Activated CD4-positive, CD25-positive, alpha-beta regulatory T cell treated with anti-CD3 and anti-CD28 coated beads, Interleukin-2, amount 50 U/mL, for 72 hours (primary cell): ENCODE data around the gene GTF2I.
"Not testable (repeated sequence)": the region's sequence is repeated elsewhere in the genome, so short reads cannot be mapped to it uniquely, and the experiment has no call there.

Experiments
- DNase-seq: peaks from one replicate; pipeline ENCODE4 v3.0.0; 2021

The GTF2I gene

DNA sequence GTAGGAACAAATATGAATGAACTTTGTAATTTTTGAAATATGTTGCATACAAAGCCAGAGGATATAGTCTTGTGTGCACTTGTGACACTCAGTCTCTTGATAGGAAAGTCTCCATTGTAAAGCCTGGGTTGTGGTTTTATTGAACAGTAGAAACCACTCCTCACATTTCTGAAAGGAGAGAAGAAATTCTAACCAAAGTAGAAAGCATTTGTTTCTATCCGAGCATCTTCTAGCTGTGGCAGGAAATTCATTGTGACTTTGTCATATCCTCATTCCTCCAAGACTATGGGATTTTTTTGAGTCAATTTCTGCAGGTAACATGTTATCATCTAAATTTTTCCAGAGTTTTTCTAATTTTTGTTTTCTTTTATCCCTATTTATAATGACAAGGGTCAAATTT is 60.8 kb downstream of the GTF2I start:
- DNase-seq = no peak

DNA sequence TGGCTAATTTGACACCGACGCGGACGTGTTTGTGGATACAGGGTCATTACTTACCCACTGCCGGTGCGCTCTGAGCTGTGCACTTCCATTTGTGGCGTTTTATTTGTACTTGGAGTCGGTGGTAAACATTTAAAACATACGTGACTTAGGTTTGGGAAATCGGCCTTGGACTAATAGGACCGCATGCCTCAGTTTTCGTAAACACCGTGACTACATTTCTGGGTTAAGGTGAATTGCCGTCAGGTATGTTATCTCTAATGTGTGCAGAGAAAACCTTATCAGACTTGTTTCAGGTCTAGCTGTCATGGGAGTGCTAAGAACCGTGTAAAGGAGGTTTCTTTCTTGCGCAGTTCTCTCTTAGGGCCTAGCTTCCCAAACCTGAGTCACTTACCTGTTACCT is 64.6 kb downstream of the GTF2I start:
- no peak for DNase-seq

DNA sequence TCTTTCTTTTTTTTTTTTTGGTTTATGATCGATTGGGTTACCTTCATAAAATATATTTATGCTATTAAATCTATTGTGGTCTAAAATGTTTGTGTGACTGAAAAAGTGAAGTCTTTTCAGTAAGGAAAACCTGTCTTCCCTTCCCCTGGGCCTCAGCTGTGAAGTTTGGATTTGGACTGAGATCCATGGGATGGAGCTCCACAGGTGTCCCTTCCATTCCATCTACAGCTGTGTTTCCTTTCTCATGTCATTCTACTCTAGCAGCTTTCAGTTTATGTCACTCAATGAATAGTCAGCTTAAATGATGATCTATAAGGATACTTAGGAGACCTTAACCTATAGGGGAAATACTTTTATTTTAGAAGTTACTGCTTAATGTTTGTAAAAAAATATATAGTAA is 68.3 kb downstream of the GTF2I start:
- DNase-seq = no peak

DNA sequence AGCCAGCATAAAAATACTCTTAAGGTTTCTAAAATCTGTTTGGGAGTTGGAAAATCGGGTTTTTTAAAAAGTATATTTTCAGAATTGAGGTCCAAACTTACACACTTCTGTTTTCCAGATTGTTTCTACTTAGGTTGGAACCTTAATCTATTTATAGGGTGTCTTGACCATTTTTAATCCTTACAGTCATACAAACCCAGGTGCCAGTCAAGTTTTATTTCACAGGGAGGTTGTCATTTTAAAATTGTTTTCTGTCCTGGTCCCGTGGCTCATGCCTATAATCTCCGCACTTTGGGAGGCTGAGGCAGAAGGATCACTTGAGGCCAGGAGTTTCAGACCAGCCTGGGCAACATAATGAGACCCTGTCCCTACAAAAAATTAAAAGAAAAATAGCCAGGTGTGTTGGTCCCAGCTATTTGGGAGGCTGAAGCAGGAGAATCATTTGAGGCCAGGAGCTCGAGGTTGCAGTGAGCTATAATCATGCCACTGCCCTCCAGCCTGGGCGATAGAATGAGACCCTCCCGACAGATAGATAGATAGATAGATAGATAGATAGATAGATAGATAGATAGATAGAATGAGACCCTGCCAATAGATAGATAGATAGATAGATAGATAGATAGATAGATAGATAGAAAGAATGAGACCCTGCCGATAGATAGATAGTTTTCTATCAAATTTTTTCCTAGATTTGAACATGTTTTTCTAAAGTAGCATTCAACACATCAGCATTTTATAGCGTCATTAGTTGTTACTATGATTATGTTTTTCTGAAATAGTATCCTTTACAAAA is 69.0 kb downstream of the GTF2I start:
- no peak for DNase-seq

DNA sequence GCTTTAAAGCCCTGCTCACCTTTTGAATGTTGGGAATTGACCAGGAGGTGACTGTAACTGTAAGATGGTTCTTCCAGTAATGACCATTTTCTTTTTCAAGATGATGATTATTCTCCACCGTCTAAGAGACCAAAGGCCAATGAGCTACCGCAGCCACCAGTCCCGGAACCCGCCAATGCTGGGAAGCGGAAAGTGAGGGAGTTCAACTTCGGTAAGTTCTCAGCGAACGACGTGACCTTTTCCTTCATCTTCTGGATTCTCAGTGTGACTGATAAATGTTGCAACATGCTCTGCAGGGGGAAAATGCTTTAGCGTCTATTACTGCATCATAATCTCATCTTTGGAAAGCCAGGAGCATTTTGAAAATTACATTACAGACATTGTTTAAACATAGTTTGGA is 71.2 kb downstream of the GTF2I start:
- not testable (repeated sequence) for DNase-seq

DNA sequence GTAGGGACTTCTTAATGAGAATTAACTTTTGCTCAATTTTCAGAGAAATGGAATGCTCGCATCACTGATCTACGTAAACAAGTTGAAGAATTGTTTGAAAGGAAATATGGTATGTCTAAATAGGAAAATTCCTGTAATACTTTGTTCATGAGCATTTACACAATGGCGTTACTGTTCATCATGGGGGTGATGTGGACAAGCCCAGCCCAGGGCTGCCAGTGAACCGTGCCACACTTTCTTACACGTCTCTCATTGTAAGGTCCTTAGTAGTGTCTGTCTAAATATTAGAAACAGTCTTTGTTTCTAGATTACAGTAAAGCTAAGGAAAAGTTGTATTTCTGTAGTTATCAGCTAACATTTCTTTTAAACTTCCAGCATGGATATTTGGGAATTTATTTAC is 72.7 kb downstream of the GTF2I start:
- DNase-seq = not testable (repeated sequence)

DNA sequence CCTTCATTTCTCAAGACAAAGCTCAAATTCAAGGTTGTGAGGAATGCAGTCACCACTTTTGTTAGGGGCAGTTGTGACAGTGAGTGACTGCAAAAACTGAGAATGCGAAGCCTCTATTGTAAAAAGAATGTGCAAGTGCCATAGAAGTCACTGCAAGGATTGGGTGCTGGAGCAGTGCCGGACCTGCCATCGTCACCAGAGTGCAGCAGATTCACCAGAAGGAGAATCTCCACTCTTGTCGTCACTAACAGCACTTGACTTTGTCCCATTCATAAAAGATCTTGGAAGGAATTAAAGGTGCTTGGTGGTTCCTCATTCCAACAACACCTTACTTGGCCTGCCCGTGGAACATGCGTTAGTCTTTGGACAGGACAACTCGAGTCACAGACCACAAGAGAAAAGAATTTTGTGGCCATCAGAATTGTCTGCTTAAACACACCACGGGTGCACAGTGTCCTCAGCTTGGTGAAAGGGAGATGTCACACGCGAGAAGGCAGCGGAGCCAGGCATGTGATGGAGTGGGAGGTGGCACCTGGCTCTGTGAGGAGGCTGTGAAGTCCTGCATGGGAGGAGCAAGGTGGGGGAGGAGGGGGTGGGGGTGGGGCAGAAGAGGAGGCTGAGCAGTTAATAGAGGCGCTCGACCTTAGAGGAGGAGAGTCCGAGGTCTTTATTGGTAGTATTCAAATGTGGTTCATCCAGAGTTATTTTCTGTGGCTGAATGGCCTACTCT is 82.6 kb downstream of the GTF2I start:
- not testable (repeated sequence) for DNase-seq

DNA sequence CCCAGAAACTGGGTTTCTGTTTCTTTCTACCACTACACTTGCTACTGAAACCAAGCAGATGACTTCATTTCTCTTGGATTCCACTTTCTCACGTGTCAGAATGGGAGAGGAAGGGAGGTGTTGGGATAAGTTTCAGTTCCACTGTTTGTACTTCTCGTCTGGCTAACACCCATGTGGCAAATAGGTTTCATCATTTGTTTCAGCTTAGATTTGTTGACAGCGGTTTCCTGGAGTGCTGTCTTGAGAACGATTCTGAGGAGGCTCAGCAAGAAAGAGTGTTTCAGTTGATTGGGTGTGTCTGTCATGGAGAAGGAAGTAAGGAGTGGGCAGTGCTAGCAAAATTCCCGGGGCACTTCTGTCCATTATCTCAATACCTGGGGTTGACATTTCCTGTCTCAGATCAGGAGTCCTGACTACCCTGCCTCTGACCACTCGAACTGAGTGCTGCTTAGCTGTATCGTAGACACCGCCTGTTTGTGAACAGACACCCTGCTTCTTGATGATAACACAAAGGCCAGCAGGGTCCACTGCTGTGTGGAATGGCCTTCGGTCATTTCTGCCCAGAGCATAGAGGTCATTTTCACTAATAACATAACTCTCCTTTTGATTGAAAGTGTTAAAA is 86.5 kb downstream of the GTF2I start:
- DNase-seq = not testable (repeated sequence)

DNA sequence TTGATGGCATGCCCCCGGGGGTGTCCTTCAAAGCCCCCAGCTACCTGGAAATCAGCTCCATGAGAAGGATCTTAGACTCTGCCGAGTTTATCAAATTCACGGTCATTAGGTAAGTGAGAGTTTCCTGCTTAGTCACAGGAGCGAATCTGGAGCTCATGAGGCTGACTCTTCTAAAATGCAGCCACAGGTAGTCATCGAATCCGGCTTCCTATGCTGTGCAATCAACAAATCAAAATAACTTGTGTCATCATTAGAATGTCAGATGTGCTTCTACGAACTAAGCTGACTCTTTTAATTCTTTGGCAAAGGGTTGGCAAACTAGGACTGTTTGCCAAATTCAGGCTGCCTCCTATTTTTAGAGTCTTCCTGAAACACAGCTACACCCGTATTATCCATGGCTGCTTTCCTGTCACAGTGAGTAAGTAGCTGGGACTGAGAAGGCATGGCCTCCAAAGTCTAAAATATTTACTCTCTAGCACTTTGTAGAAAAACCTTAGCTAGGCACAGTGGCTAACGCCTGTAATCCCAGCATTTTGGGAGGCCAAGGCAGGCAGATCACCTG is 96.5 kb downstream of the GTF2I start:
- not testable (repeated sequence) for DNase-seq

DNA sequence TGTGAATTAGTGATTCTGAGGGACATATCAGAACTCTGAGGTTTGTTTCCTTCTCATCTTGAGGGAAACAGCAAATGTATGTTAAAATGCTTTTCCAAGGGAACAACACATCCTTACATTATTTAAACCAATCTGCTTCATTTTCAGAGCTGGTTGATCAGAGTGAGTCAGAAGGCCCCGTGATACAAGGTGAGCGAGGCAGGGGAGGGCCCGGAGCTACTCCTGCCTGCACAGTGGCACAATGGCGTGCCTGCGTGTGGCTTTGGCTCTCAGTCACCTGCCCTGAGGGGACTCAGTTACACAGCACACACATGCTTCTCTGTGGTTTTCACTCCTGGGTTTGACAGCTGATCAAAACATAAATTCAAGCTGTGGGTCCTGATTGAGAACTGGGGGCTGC is 99.2 kb downstream of the GTF2I start:
- not testable (repeated sequence) for DNase-seq

DNA sequence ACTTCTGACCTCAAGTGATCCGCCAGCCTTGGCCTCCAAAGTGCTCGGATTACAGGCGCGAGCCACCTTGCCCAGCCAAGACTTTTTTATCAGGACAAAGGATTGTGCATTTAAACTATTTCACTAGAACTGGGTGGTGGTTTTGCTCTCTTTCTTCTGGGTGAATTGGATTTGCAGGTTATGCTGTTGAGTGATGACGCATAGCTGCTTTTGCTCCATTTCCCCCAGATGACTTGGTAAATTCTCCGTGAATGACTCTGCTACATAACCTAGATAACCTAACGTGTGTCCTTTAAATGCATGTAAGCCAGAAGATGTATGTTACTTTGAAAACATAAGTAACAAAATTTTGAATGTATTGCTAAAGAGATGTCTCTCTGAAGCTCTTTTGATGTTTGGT is 100.8 kb downstream of the GTF2I start:
- DNase-seq = not testable (repeated sequence)

DNA sequence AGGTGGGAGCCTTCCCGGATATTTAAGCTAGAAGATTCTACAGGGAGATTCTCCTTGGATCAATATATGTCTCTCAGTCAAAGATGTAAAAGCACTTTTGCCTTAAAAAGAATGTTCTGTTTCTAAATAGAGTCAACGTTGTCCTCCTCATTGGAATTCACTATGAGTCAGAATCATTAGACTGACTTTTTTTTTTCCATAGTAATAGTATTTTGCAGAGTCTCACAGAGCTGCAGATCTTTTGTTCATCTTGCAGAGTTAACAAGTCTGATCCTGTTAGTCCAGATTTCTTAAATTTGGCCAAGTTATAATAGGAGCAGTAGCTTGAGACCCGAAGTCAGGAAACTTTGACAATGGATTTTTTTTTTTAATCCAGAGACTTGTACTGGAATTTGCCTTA is 101.5 kb downstream of the GTF2I start:
- DNase-seq = not testable (repeated sequence)

DNA sequence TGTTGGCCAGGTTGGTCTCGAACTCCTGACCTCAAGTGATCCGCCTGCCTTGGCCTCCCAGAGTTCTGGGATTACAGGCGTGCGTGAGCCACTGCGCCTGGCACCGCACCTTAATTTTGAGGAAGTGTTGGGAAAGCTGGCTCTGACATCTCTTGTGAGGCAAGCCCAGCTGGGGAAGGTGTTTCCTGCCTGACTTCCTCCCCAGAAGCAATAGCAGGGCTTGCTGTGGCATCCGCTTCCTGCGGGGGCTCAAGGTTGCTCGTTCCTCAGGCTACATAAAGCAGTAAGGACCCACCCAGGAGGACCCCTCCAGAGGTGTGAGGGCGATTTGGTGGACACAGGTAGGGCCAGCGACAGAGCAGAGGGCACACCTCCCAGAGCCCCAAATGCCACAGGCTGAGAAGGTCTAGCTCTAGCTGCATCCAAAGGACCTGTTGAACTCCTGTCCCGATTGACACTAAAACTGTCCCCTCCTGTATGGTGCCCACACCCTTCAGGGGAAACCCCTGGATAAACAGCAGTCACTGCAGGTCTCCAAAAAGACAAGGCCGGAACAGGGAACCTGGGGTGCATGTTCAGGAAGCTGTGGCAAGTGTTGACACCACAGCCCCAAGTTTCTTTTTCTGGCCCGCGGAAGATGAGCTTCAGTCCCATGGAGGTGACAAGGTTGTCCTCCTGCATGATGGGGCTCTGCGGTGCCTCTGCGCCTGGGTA is 107.8 kb downstream of the GTF2I start:
- DNase-seq = not testable (repeated sequence)

DNA sequence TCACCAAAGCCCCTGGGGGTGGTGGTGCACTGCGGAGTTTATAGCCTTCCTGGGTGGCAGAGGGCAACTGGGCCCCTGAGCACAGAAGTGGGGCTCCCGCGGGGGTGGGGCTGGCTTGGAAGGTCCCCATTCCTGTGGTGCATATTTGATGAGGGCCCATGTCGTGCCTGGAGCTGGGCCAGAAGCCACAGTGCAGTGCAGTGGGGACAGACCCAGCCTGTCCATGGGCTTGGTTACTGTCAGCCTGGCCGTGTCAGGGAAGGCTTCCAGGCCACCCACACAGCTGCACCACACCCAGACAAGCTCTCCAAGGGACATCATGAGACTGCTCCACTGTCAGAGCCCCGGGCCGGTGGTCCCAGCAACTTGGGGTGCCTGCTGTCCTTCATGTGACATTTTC is 109.0 kb downstream of the GTF2I start:
- not testable (repeated sequence) for DNase-seq

DNA sequence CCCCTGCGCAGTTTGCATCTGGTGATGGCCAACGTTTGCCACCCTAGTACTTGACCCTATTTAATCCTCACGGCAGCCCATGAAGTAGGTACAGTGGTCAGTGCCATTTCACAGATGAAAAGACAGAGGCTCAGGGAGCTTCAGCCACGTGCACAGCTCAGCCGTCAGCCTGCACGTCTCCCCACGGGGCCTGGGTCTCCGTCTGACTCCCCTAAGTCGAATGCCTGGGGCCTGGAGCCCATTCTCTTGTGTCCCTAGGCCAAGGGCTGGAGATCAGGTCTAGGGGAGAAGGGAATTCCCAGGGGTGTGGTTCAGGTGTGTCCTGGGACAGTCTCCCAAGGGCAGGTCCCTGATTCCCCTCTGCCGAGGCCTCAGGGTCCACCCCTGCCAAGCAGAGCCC is 109.5 kb downstream of the GTF2I start:
- not testable (repeated sequence) for DNase-seq

DNA sequence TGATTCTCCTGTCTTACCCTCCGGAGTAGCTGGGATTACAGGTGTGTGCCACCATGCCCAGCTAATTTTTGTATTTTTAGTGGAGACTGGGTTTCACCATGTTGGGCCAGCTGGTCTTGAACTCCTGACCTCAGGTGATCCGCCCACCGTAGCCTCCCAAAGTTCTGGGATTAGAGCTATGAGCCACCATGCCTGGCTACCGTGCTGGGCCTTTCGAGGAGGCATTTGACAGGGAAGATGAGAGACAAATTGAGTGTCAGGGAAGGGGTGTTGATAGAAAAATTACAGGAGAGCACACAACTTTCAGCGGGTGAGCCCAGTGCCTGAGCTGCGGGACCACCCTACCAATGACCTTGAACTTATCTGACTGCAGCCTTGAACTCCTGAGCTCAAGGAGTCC is 112.5 kb downstream of the GTF2I start:
- not testable (repeated sequence) for DNase-seq

DNA sequence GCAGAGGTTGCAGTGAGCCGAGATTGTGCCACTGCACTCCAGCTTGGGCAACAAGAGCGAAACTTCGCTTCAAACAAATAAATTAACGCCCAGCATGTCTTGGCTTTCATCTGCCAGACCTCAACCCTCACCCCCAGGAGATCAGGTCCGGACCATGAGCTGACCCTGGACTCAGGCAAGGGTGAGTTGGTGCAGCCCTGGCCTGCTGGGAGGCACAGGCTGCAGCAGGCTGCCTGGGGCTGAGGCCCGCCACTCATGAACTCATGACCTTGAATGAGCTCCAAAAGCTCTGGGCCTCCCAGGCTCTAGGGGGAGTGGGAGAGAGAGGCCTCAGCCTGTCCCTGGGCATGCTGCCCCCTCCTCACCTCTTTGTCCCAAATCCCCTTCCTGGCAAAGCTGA is 114.6 kb downstream of the GTF2I start:
- not testable (repeated sequence) for DNase-seq

DNA sequence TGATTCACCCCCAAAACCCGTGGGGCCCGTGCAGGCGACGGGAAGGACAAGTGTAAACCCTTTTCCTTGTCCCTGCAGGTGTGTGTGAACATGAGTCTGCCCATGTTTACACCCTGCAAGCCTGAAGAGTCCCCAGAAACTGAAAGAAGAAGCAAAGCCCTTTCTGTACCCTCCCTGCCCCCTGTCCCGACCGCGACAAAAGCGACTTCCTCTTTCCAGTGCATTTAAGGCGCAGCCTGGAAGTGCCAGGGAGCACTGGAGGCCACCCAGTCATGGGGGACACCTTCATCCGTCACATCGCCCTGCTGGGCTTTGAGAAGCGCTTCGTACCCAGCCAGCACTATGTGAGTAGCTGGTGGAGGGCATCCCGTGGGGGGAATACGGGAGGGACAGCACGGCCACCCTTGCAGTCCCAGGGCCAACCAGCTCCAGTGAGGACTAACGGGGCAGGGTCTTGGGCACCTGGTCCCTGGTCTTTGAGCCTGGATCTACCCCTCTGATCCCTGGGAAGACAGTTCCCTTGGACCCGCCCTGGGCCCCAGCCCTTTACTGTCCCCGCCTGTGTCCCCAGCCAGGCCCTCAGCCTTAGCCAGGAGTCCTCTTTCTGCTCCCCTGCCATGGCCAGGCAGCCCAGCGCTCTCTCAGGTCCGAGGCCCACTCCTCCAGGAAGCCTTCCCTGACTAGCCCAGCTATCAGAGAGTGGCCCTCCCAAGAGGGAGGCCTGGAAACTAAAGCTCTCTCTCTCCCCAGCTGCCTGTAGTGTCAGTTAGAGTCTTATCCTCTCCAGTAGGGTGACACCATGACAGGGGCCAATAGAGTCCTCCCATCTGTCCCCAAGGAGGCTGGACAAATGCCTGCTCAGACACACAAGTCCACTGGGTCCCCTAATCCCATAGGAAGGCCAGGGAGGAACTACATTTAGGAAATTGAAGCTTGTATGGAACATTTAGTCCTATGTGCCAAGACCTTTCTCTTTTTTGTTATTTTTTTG is 116.5 kb downstream of the GTF2I start, which contains the start of gene NCF1:
NCF1 (plus strand) TSS at position 252 of the 991 bp plus-strand sequence; CDS start at position 273, 21 bp downstream.
- DNase-seq = not testable (repeated sequence)

DNA sequence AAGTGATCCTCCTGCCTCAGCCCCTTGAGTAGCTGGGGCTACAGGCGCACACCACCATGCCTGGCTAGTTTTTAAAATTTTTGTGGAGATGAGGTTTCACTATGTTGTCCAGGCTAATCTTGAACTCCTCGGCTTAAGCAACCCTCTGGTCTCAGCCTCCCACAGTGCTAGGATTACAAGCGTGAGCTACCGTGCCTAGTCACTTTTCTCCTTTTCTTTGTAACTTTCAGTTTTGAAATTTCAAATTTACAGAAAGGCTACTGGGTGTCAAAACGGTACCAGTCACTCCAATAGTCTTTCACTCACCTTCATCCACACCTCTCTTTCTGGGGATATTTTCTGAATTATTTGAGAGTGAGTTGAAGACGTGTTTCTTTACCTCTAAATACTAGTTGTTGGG is 117.6 kb downstream of the GTF2I start:
- not testable (repeated sequence) for DNase-seq

DNA sequence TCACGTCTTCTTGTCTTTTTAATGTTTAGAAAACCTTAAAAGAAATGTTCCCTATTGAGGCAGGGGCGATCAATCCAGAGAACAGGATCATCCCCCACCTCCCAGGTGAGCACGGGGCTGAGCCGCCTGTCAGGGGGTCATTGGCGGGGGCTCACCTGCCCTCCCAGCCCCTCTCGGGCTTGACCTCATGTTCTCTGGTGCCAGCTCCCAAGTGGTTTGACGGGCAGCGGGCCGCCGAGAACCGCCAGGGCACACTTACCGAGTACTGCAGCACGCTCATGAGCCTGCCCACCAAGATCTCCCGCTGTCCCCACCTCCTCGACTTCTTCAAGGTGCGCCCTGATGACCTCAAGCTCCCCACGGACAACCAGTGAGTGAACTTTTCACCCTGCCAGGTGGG is 121.5 kb downstream of the GTF2I start:
- DNase-seq = not testable (repeated sequence)

DNA sequence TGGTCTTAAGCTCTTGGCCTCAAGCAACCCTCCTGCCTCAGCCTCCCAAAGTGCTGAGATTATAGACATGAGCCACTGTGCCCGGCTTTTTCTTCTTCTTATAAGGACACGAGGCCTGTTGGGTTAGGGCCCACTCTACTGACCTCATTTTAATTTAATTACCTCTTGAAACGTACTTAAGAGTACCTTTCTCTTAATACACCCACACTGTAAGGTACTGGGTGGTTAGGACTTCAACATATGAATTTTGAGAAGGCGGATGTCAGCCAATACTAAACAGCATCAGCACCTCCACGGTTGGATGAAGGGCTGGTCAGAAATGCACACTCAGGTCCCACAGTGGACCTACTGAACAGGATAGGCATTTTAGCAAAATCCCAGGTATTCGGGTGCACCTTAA is 124.2 kb downstream of the GTF2I start:
- not testable (repeated sequence) for DNase-seq
